ENCODE measurements around the gene AGMO.

Gene AGMO

GRCh38 chr7:15580604-15581351 is 19.0 kb upstream of the AGMO start:
- Histone ChIP-seq H3K4me1 (ENCODE audit: low read length) (no peaks in the 10 kb centered on the region), H3K9ac (ENCODE audit: low read length) (no peak overlapping the region), H3K4me3 (ENCODE audit: low read length) (no peak overlapping the region), H3K9me3 (ENCODE audit: insufficient read depth, low read length) (no peaks in the 10 kb centered on the region), H3K79me2 (ENCODE audit: low read length) (no peaks in the 10 kb centered on the region), H3K4me2 (ENCODE audit: low read length) (no peak overlapping the region), H2AFZ (ENCODE audit: low read depth, low read length) (no peak overlapping the region), H3K27ac (ENCODE audit: low read length) (no peak overlapping the region), H4K20me1 (ENCODE audit: insufficient read depth, low read length) (no peaks in the 10 kb centered on the region), H3K27me3 (ENCODE audit: low read depth, low read length) (no peaks in the 10 kb centered on the region), H3K36me3 (replicated peaks; ENCODE audit: low read depth, low read length) (no peaks in the 10 kb centered on the region)
- TF ChIP-seq EZH2phosphoT487 (IDR thresholded peaks at IDR 0.05; ENCODE audit: low read depth): no peak
- TF ChIP-seq, protein P1, sequence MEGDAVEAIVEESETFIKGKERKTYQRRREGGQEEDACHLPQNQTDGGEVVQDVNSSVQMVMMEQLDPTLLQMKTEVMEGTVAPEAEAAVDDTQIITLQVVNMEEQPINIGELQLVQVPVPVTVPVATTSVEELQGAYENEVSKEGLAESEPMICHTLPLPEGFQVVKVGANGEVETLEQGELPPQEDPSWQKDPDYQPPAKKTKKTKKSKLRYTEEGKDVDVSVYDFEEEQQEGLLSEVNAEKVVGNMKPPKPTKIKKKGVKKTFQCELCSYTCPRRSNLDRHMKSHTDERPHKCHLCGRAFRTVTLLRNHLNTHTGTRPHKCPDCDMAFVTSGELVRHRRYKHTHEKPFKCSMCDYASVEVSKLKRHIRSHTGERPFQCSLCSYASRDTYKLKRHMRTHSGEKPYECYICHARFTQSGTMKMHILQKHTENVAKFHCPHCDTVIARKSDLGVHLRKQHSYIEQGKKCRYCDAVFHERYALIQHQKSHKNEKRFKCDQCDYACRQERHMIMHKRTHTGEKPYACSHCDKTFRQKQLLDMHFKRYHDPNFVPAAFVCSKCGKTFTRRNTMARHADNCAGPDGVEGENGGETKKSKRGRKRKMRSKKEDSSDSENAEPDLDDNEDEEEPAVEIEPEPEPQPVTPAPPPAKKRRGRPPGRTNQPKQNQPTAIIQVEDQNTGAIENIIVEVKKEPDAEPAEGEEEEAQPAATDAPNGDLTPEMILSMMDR (IDR thresholded peaks at IDR 0.05; ENCODE audit: low read depth, low read length): no peak

DNA sequence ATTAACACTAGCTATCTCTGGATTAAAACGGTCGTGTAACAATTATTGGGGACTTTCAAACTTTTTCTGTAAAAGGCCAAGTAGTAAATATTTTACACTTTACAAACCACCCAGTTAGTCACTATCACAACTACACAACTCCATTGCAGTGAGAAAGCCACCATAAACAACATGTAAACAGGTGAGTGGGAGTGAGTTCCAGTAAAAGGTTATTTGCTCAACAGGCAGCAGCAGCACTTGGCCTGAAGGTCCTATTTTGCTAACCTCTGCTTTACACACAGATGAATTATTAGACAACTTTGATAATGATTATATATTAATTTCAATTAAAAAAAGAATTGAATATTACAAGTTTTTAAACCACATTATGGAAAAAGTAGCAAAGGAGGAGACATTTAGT is 15.8 kb upstream of the AGMO start:
- H3K4me1 ChIP-seq (ENCODE audit: low read length): no peaks in the 10 kb centered on the region
- H3K36me3 ChIP-seq (replicated peaks; ENCODE audit: low read depth, low read length): no peaks in the 10 kb centered on the region
- no peak overlapping the region for H3K4me2 ChIP-seq (ENCODE audit: low read length)
- TF ChIP-seq, protein P1 (IDR thresholded peaks at IDR 0.05; ENCODE audit: low read depth, low read length): no peak
- no peaks in the 10 kb centered on the region for H3K79me2 ChIP-seq (ENCODE audit: low read length)
- H4K20me1 ChIP-seq (ENCODE audit: insufficient read depth, low read length): no peaks in the 10 kb centered on the region
- no peaks in the 10 kb centered on the region for H3K9me3 ChIP-seq (ENCODE audit: insufficient read depth, low read length)
- no peak overlapping the region for H2AFZ ChIP-seq (ENCODE audit: low read depth, low read length)
- no peaks in the 10 kb centered on the region for H3K27me3 ChIP-seq (ENCODE audit: low read depth, low read length)
- H3K9ac ChIP-seq (ENCODE audit: low read length): no peak overlapping the region
- no peak overlapping the region for H3K27ac ChIP-seq (ENCODE audit: low read length)
- H3K4me3 ChIP-seq (ENCODE audit: low read length): no peak overlapping the region

DNA sequence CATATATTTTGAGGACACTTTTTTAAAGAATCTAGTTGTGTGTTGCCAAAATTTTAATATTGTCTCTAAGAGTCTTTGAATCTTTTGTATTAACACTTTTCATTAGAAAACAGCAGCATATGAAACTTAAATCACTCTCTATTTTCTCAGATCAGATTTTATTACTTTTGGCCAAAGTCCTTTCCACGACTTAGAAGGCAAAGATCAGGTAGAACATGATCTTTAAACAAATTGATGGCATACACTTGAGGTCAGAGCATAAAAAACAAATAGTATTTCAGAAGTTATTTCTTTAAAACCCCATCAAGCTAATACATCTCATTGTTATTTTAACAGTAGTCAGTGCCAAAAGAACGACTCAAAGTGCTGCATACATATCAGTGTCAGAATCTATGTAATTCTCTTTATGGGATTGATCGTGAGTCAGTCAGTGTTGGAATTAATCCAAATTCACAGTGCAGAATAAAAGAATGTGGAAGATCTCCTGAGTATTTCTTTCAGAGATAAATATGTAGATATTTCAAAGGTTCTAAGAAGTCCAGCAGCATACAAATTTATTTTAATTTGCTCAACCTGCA is 9.6 kb upstream of the AGMO start:
- no peak for TF ChIP-seq EZH2phosphoT487 (IDR thresholded peaks at IDR 0.05; ENCODE audit: low read depth)
- TF ChIP-seq, protein P1 (IDR thresholded peaks at IDR 0.05; ENCODE audit: low read depth, low read length): no peak
- no peak overlapping the region for H3K27ac ChIP-seq (ENCODE audit: low read length)
- H3K4me3 ChIP-seq (ENCODE audit: low read length): no peak overlapping the region
- no peaks in the 10 kb centered on the region for H3K79me2 ChIP-seq (ENCODE audit: low read length)
- H3K4me2 ChIP-seq (ENCODE audit: low read length): no peak overlapping the region
- H3K9me3 ChIP-seq (ENCODE audit: insufficient read depth, low read length): no peaks in the 10 kb centered on the region
- H3K9ac ChIP-seq (ENCODE audit: low read length): no peak overlapping the region
- no peak overlapping the region for H2AFZ ChIP-seq (ENCODE audit: low read depth, low read length)
- H4K20me1 ChIP-seq (ENCODE audit: insufficient read depth, low read length): no peaks in the 10 kb centered on the region
- H3K27me3 ChIP-seq (ENCODE audit: low read depth, low read length): no peaks in the 10 kb centered on the region
- no peaks in the 10 kb centered on the region for H3K36me3 ChIP-seq (replicated peaks; ENCODE audit: low read depth, low read length)
- H3K4me1 ChIP-seq (ENCODE audit: low read length): no peaks in the 10 kb centered on the region

DNA sequence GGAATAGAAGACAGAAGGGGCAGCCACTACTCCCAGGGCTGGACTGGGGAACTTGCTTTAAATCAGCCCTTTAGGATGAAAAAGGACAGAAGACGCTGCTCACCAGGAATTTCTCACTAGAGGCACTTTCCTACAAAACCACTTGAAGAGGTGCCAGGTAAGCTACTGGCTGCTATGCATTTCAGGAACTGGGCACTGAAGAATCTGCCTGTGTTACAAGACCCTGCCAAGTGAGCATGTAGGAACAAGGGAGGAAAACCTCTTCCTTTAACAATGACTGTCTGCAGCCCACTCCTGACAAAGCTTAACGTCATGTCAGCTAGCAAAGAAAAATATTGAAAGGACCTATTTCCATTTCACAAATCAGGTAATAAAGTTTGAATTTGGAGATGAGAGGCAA is 5.8 kb upstream of the AGMO start:
- Histone ChIP-seq H3K27me3 (ENCODE audit: low read depth, low read length) (no peaks in the 10 kb centered on the region), H3K4me2 (ENCODE audit: low read length) (no peak overlapping the region), H3K4me1 (ENCODE audit: low read length) (peaks cover 7% of the 10 kb centered on the region), H4K20me1 (ENCODE audit: insufficient read depth, low read length) (no peaks in the 10 kb centered on the region), H2AFZ (ENCODE audit: low read depth, low read length) (no peak overlapping the region), H3K4me3 (ENCODE audit: low read length) (no peak overlapping the region), H3K36me3 (replicated peaks; ENCODE audit: low read depth, low read length) (no peaks in the 10 kb centered on the region), H3K27ac (ENCODE audit: low read length) (no peak overlapping the region), H3K79me2 (ENCODE audit: low read length) (no peaks in the 10 kb centered on the region), H3K9ac (ENCODE audit: low read length) (no peak overlapping the region), H3K9me3 (ENCODE audit: insufficient read depth, low read length) (no peaks in the 10 kb centered on the region)
- no peak for TF ChIP-seq EZH2phosphoT487 (IDR thresholded peaks at IDR 0.05; ENCODE audit: low read depth)
- TF ChIP-seq, protein P1 (IDR thresholded peaks at IDR 0.05; ENCODE audit: low read depth, low read length): no peak

All from OCI-LY3 (cell line).